Panc1 (cell line): ENCODE measurements around the gene PIP4K2C.

ENCODE experiments used
- CTCF ChIP-seq: fragments of 450-650 bp; IDR thresholded peaks from 2 replicates; pipeline ENCODE4 v1.5.1; 2017; ENCODE audit warnings: mild to moderate bottlenecking
- TCF7L2 ChIP-seq: IDR thresholded peaks from 2 replicates; pipeline ENCODE4 v1.6.1; 2011; ENCODE audit warnings: mild to moderate bottlenecking, low read depth, low read length, inconsistent platforms

- TF ChIP-seq CTCF = no peak; the same call in 1 of the 2 replicates
- TF ChIP-seq TCF7L2 = no peak
These were observed 40.9 kb upstream of the PIP4K2C start, which contains the start of gene KIF5A for GRCh38 chr12:57549909-57550640.
